ENCODE measurements around the gene C2CD5. TPM values are rescaled to one million over a fixed set of nuclear protein-coding genes. Genes with fewer than 3 reads are reported as not detected.
"Not testable (repeated sequence)": the region's sequence is repeated elsewhere in the genome, so short reads cannot be mapped to it uniquely, and the experiment has no call there.

C2CD5 gene
- total and polyA plus RNA-seq, 4 donors = 13.4 to 81.2 (median 24.6) TPM

DNA sequence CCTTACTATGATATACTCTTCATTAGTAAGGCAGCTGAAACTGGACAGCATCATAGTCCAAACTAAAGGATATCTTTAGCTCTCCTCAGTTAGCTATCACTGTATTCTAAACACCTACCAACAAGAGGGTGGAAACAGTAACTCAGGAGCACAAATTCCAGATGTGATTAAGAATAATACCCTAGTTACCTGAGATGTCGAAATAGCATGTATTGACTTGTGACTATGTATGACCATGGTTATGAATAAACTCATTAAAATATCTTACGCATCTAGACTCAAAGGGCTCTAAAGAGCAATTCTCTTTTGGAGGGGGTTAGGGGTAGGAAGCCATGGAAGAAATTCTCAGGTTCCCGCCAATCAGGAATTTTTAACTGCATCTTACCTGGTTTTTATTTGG lies 90.8 kb downstream of the C2CD5 start:
- no peaks in the 10 kb centered on the region for H3K27me3 ChIP-seq (ENCODE audit: control insufficient read depth in 3 of 3, insufficient read depth in 3 of 3, low read length in 2 of 3)
- H3K4me1 ChIP-seq (ENCODE audit: control insufficient read depth in 5 of 5, insufficient read depth in 5 of 5, low read length in 5 of 5) = peaks cover 0 to 3% (median 0%) of the 10 kb centered on the region in 5 donors
- DNase-seq (no peak), ATAC-seq (ENCODE audit: insufficient read depth, low FRiP score) (no peak)
- 98% methylated on average over 3 of the region's 3 CpGs for WGBS, 2 donors
- H3K36me3 ChIP-seq (ENCODE audit: control insufficient read depth in 4 of 4, insufficient read depth in 4 of 4, low read length in 4 of 4) = peaks cover 3 to 14% (median 7%) of the 10 kb centered on the region in 4 donors
- H3K4me3 ChIP-seq = no peak overlapping the region
- no peaks in the 10 kb centered on the region for H3K9me3 ChIP-seq (ENCODE audit: control insufficient read depth in 4 of 4, insufficient read depth in 3 of 4, low read length in 3 of 4)
- H3K27ac ChIP-seq (ENCODE audit: low read depth in 1 of 2, low read length in 1 of 2) = no peak overlapping the region
- TF ChIP-seq, protein P1, sequence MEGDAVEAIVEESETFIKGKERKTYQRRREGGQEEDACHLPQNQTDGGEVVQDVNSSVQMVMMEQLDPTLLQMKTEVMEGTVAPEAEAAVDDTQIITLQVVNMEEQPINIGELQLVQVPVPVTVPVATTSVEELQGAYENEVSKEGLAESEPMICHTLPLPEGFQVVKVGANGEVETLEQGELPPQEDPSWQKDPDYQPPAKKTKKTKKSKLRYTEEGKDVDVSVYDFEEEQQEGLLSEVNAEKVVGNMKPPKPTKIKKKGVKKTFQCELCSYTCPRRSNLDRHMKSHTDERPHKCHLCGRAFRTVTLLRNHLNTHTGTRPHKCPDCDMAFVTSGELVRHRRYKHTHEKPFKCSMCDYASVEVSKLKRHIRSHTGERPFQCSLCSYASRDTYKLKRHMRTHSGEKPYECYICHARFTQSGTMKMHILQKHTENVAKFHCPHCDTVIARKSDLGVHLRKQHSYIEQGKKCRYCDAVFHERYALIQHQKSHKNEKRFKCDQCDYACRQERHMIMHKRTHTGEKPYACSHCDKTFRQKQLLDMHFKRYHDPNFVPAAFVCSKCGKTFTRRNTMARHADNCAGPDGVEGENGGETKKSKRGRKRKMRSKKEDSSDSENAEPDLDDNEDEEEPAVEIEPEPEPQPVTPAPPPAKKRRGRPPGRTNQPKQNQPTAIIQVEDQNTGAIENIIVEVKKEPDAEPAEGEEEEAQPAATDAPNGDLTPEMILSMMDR (IDR thresholded peaks at IDR 0.05; ENCODE audit: control extremely low read depth, extremely low read depth) = no peak
- H3K9ac ChIP-seq (ENCODE audit: insufficient read depth in 1 of 2, low read length in 2 of 2) = no peak overlapping the region

DNA sequence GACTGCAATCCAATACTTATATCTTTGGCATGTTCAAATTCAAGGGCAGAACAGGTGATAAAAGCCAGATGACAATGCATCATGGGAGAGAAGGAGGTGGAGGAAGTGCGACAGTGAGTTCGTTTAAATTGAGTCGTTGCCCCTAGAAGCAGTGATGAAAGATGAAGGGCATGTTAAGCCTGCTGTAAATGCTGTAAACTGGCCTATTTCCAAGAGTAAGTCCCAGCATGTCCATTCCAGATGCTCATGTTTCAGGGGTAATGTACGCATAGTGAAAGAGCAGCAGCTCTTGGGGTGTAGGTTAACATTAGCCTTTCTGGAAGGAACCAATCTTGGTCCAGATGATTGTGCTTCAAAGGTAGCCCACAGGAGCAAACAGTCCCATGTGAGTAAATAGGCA lies 97.1 kb downstream of the C2CD5 start:
- Histone ChIP-seq H3K9me3 (ENCODE audit: control insufficient read depth in 4 of 4, insufficient read depth in 3 of 4, low read length in 3 of 4) (peaks cover 0 to 2% (median 0%) of the 10 kb centered on the region in 4 donors), H3K36me3 (ENCODE audit: control insufficient read depth in 4 of 4, insufficient read depth in 4 of 4, low read length in 4 of 4) (peaks cover 1 to 10% (median 5%) of the 10 kb centered on the region in 4 donors), H3K27me3 (ENCODE audit: control insufficient read depth in 3 of 3, insufficient read depth in 3 of 3, low read length in 2 of 3) (no peaks in the 10 kb centered on the region), H3K4me3 (no peak overlapping the region), H3K27ac (ENCODE audit: low read depth in 1 of 2, low read length in 1 of 2) (no peak overlapping the region), H3K4me1 (ENCODE audit: control insufficient read depth in 5 of 5, insufficient read depth in 5 of 5, low read length in 5 of 5) (peaks cover 0 to 7% (median 0%) of the 10 kb centered on the region in 5 donors), H3K9ac (ENCODE audit: insufficient read depth in 1 of 2, low read length in 2 of 2) (no peak overlapping the region)
- WGBS, 2 donors = 53 to 73% methylated on average over 4 of the region's 4 CpGs
- DNase-seq (peak in 2 of 3 donors; percentile 48 to 53), ATAC-seq (ENCODE audit: insufficient read depth, low FRiP score) (no peak)
- TF ChIP-seq, protein P1 (IDR thresholded peaks at IDR 0.05; ENCODE audit: control extremely low read depth, extremely low read depth) = no peak

DNA sequence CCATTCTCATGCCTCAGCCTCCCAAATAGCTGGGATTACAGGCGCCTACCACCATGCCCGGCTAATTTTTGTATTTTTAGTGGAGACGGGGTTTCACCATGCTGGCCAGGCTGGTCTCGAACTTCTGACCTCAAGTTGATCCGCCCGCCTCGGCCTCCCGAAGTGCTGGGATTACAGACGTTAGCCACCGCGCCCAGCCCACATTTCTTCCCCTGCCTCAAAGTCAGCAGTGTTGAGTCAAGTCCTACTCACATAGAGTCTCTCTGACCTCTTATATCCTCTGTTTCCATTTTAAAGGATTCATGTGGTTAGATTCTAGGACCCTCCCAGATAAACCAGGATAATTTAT lies 100.1 kb downstream of the C2CD5 start:
- not testable (repeated sequence) for H3K27ac ChIP-seq (ENCODE audit: low read depth in 1 of 2, low read length in 1 of 2); H3K27me3 ChIP-seq (ENCODE audit: control insufficient read depth in 3 of 3, insufficient read depth in 3 of 3, low read length in 2 of 3); H3K9ac ChIP-seq (ENCODE audit: insufficient read depth in 1 of 2, low read length in 2 of 2); DNase-seq; H3K9me3 ChIP-seq (ENCODE audit: control insufficient read depth in 4 of 4, insufficient read depth in 3 of 4, low read length in 3 of 4); H3K36me3 ChIP-seq (ENCODE audit: control insufficient read depth in 4 of 4, insufficient read depth in 4 of 4, low read length in 4 of 4); ATAC-seq (ENCODE audit: insufficient read depth, low FRiP score); H3K4me1 ChIP-seq (ENCODE audit: control insufficient read depth in 5 of 5, insufficient read depth in 5 of 5, low read length in 5 of 5); H3K4me3 ChIP-seq
- 90 to 94% methylated on average over 11 of the region's 11 CpGs for WGBS, 2 donors

DNA sequence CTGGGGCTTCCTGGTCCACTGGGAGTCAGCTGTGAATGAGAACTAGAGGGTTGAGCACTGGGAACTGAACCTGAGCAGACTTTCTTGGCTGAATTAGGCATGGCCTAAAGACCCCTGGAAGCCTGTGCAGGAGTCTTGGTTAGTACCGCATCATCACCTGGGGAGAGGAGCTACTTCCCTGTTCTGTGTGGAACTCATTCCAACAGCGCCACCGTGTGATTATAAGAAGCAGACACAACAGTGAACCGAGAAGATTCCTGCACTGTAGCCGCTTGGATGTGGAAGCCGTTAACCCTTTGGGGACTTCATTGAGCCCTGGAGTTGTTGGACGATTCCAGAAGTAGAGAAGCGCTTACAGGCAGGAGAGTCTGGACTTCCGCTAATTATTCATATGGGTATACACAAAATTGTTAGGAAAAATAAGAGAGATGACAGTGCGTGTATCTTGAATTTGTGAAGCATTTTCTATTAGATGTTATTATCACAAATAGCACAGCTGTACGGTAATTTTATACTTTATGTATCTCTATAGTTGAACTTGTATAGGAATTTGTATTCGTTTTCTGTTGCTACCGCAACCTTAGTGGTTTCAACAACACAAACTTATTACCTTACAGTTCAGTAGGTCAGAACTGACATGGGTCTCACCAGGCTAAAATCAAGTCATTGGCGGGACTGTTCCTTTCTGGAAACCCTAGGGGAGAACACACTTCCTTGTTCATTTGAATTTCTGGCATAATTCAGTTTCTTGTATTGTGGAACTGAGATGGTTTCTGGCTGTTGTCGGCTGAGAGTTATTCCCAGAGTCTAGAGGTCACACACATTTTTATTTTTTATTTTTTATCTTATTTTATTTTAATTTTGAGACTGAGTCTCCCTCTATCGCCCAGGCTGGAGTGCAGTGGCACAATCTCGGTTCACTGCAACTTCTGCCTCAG lies 100.7 kb downstream of the C2CD5 start:
- H3K27me3 ChIP-seq (ENCODE audit: control insufficient read depth in 3 of 3, insufficient read depth in 3 of 3, low read length in 2 of 3) = no peaks in the 10 kb centered on the region
- ATAC-seq (ENCODE audit: insufficient read depth, low FRiP score) = peak; percentile 79
- TF ChIP-seq, protein P1 (IDR thresholded peaks at IDR 0.05; ENCODE audit: control extremely low read depth, extremely low read depth) = peak; percentile 79
- no peak overlapping the region for H3K4me3 ChIP-seq
- H3K36me3 ChIP-seq (ENCODE audit: control insufficient read depth in 4 of 4, insufficient read depth in 4 of 4, low read length in 4 of 4) = peaks cover 0 to 3% (median under 1%) of the 10 kb centered on the region in 4 donors
- peaks cover 0 to 2% (median 0%) of the 10 kb centered on the region in 4 donors for H3K9me3 ChIP-seq (ENCODE audit: control insufficient read depth in 4 of 4, insufficient read depth in 3 of 4, low read length in 3 of 4)
- DNase-seq = peak; percentile 67 to 89 (median 87)
- H3K9ac ChIP-seq (ENCODE audit: insufficient read depth in 1 of 2, low read length in 2 of 2) = no peak overlapping the region
- H3K4me1 ChIP-seq (ENCODE audit: control insufficient read depth in 5 of 5, insufficient read depth in 5 of 5, low read length in 5 of 5) = peaks cover 0 to 7% (median 0%) of the 10 kb centered on the region in 5 donors
- 35 to 39% methylated on average over 17 of the region's 17 CpGs for WGBS, 2 donors
- no peak overlapping the region for H3K27ac ChIP-seq (ENCODE audit: low read depth in 1 of 2, low read length in 1 of 2)
